HG03432 (cell line): ENCODE measurements around the gene LRCOL1.

Source experiments
- ATAC-seq: cut with Tn5 transposase; IDR thresholded peaks from one replicate; pipeline ENCODE4 v1.9.1; 2021; ENCODE audit warnings: mild to moderate bottlenecking, moderate library complexity; ENCODE audit not compliant: unreplicated experiment

LRCOL1 gene

GRCh38 chr12:132620113-132620898 lies 9.9 kb upstream of the LRCOL1 start:
- no peak for ATAC-seq

- ATAC-seq = no peak
These were observed 9.2 kb upstream of the LRCOL1 start for GRCh38 chr12:132619386-132620112.

- ATAC-seq = no peak
These were observed 8.6 kb upstream of the LRCOL1 start for GRCh38 chr12:132619071-132619385.

- no peak for ATAC-seq
These were observed 8.3 kb upstream of the LRCOL1 start, which contains the start of gene P2RX2 for GRCh38 chr12:132618683-132619043. P2RX2 (plus strand) TSS chr12:132618776; CDS start chr12:132618817, 41 bp downstream.

GRCh38 chr12:132617822-132618682 lies 7.7 kb upstream of the LRCOL1 start:
- ATAC-seq = no peak

GRCh38 chr12:132617135-132617701 lies 6.8 kb upstream of the LRCOL1 start:
- ATAC-seq = no peak

- ATAC-seq = no peak
These were observed 5.2 kb upstream of the LRCOL1 start for GRCh38 chr12:132615579-132616038.

- no peak for ATAC-seq
These were observed 4.6 kb upstream of the LRCOL1 start for GRCh38 chr12:132614861-132615578.

GRCh38 chr12:132614029-132614428 lies 3.6 kb upstream of the LRCOL1 start:
- no peak for ATAC-seq

- no peak for ATAC-seq
These were observed 1.2 kb upstream of the LRCOL1 start for GRCh38 chr12:132611620-132612019.

GRCh38 chr12:132610866-132611602 lies 652 bp upstream of the LRCOL1 start:
- no peak for ATAC-seq

- ATAC-seq = no peak
These were observed 1.9 kb downstream of the LRCOL1 start for GRCh38 chr12:132608231-132609171.

GRCh38 chr12:132606927-132607326 lies 3.5 kb downstream of the LRCOL1 start:
- no peak for ATAC-seq

- ATAC-seq = no peak
These were observed 3.9 kb downstream of the LRCOL1 start for GRCh38 chr12:132606466-132606865.

GRCh38 chr12:132605892-132606291 lies 4.5 kb downstream of the LRCOL1 start:
- ATAC-seq = no peak

- no peak for ATAC-seq
These were observed 5.5 kb downstream of the LRCOL1 start for GRCh38 chr12:132604668-132605441.

GRCh38 chr12:132604151-132604618 lies 6.2 kb downstream of the LRCOL1 start:
- no peak for ATAC-seq
